Motor neuron (in vitro differentiated cells): ENCODE data around the gene KREMEN2. TPM values are rescaled to one million over a fixed set of nuclear protein-coding genes. Genes with fewer than 3 reads are reported as not detected.

ENCODE experiments used
- ATAC-seq, 8 experiments: fragments of 200-7000 bp; cut with Tn5 transposase; replicated peaks in 6 of 8; 2 replicates each; pipeline ENCODE4 v1.8.0; 2021; ENCODE audit warnings: mild to moderate bottlenecking in 8 of 8, moderate library complexity in 8 of 8
- H3K27ac ChIP-seq, 2 donors: fragments of 250-450 bp; sonication (Bioruptor Pico); 2 replicates each; pipeline ENCODE4 v1.9.0; 2021; ENCODE audit warnings: antibody characterized with exemption in 2 of 2, mild to moderate bottlenecking in 2 of 2, moderate library complexity in 1 of 2
- H3K4me1 ChIP-seq, 2 donors: fragments of 250-450 bp; sonication (Bioruptor Pico); replicated peaks in 1 of 2; 2 replicates each; pipeline ENCODE4 v1.6.1; 2021; ENCODE audit warnings: antibody characterized with exemption in 2 of 2, mild to moderate bottlenecking in 2 of 2, moderate library complexity in 1 of 2
- H3K4me3 ChIP-seq, 5 donors: fragments of 250-450 bp; sonication (Bioruptor Pico); 2 replicates each; pipeline ENCODE4 v1.9.0; 2021; ENCODE audit warnings: antibody characterized with exemption in 5 of 5, mild to moderate bottlenecking in 5 of 5, moderate library complexity in 4 of 5
- WGBS, 10 experiments: fragments of 450-650 bp; shearing (Covaris generic); methylation state at CpG; one replicate each; pipeline ENCODE4 v1.0.0; 2022; 5-methylcytosine and 5-hydroxymethylcytosine counted together
- in situ Hi-C, 9 experiments: fragments of 400-800 bp; cut with MboI; loops; one replicate each; pipeline ENCODE4 v1.15.0; 2021; ENCODE audit warnings: low sequenced_read_pairs in 9 of 9, low pct_unique_long_range_greater_than_20kb in 2 of 9; ENCODE audit not compliant: unreplicated experiment in 9 of 9
- total RNA-seq, 8 experiments: library from RNA; unstranded; fragments of 300-600 nt; gene quantifications; 2 replicates each; pipeline versions ENCODE4 v1.2.3 to v1.2.4, GENCODE V29; 2022

The KREMEN2 gene
- total RNA-seq, 8 experiments from 2014 or later, result 0.36 to 5.3 (median 1.6) TPM

GRCh38 chr16:2991566-2992261 lies 27.6 kb downstream of the KREMEN2 start:
- WGBS, 10 experiments, result 10 to 100% (median 75%) methylated on average over 1 to 2 of the region's 12 CpGs; no CpG with 5 or more reads in 6 of the 10 experiments
- in situ Hi-C loops, result no loop called here
- H3K4me1 ChIP-seq, result peaks cover 7 to 17% of the 10 kb centered on the region in 2 donors
- ATAC-seq, result peak in 1 of 8 experiments; percentile 22
- no peak overlapping the region for H3K27ac ChIP-seq
- no peak overlapping the region for H3K4me3 ChIP-seq

GRCh38 chr16:2992383-2993081 lies 28.5 kb downstream of the KREMEN2 start:
- no peak overlapping the region for H3K27ac ChIP-seq
- H3K4me1 ChIP-seq, result peaks cover 6 to 11% of the 10 kb centered on the region in 2 donors
- in situ Hi-C loops, result no loop called here
- ATAC-seq, result no peak
- no peak overlapping the region for H3K4me3 ChIP-seq
- 90 to 100% (median 100%) methylated on average over 1 to 2 of the region's 14 CpGs; no CpG with 5 or more reads in 6 of the 10 experiments for WGBS, 10 experiments

GRCh38 chr16:2996298-2996697 lies 32.2 kb downstream of the KREMEN2 start:
- no peaks in the 10 kb centered on the region for H3K4me1 ChIP-seq
- in situ Hi-C loops, result no loop called here
- 64 to 83% (median 67%) methylated on average over 1 to 3 of the region's 13 CpGs; no CpG with 5 or more reads in 7 of the 10 experiments for WGBS, 10 experiments
- no peak overlapping the region for H3K27ac ChIP-seq
- ATAC-seq, result no peak
- H3K4me3 ChIP-seq, result no peak overlapping the region

- in situ Hi-C loops, result no loop called here
- WGBS, 10 experiments, result 67 to 84% (median 76%) methylated on average over 2 to 6 of the region's 6 CpGs; no CpG with 5 or more reads in 6 of the 10 experiments
- Histone ChIP-seq H3K27ac (no peak overlapping the region), H3K4me1 (peaks cover 2% of the 10 kb centered on the region in 2 donors), H3K4me3 (no peak overlapping the region)
- ATAC-seq, result no peak
These were observed 35.9 kb downstream of the KREMEN2 start for GRCh38 chr16:2999929-3000328.

- peaks cover 4% of the 10 kb centered on the region in 2 donors for H3K4me1 ChIP-seq
- no peak overlapping the region for H3K27ac ChIP-seq
- H3K4me3 ChIP-seq, result no peak overlapping the region
- in situ Hi-C loops, result no loop called here
- no peak for ATAC-seq
- WGBS, 10 experiments, result 20 to 83% (median 57%) methylated on average over 1 of the region's 4 CpGs; no CpG with 5 or more reads in 6 of the 10 experiments
These were observed 36.5 kb downstream of the KREMEN2 start for GRCh38 chr16:3000540-3000939.

GRCh38 chr16:3001316-3001715 lies 37.2 kb downstream of the KREMEN2 start:
- in situ Hi-C loops, result no loop called here
- Histone ChIP-seq H3K4me3 (no peak overlapping the region), H3K27ac (no peak overlapping the region), H3K4me1 (peaks cover 4% of the 10 kb centered on the region in 2 donors)
- WGBS, 10 experiments, result 40 to 100% (median 70%) methylated on average over 1 to 2 of the region's 12 CpGs; no CpG with 5 or more reads in 6 of the 10 experiments
- ATAC-seq, result no peak

- Histone ChIP-seq H3K4me3 (peak overlapping the region; percentile 40 to 54 (median 50)), H3K4me1 (peaks cover 12 to 15% of the 10 kb centered on the region in 2 donors), H3K27ac (no peak overlapping the region)
- in situ Hi-C loops, result no loop called here
- ATAC-seq, result peak; percentile 95 to 98 (median 96)
- whole genome bisulfite sequencing, 10 experiments, result 0 to 92% (median 24%) methylated on average over 2 to 15 of the region's 58 CpGs; no CpG with 5 or more reads in 1 of the 10 experiments
These were observed 39.7 kb downstream of the KREMEN2 start for GRCh38 chr16:3003582-3004270.

- Histone ChIP-seq H3K4me3 (peak overlapping the region; percentile 40 to 54 (median 50)), H3K4me1 (peaks cover 13 to 19% of the 10 kb centered on the region in 2 donors), H3K27ac (peak overlapping the region in 1 of 2 donors; percentile 43)
- WGBS, 10 experiments, result no CpG with 5 or more reads among the region's 67 CpGs
- in situ Hi-C loops, result no loop called here
- ATAC-seq, result peak in 6 of 8 experiments; percentile 15 to 34 (median 30)
These were observed 40.2 kb downstream of the KREMEN2 start for GRCh38 chr16:3004319-3004718.

- ATAC-seq, result no peak
These were observed 40.8 kb downstream of the KREMEN2 start for GRCh38 chr16:3004781-3005284.

GRCh38 chr16:3007059-3007956 lies 43.2 kb downstream of the KREMEN2 start:
- H3K4me3 ChIP-seq, result no peak overlapping the region
- in situ Hi-C loops, result no loop called here
- ATAC-seq, result no peak
- H3K27ac ChIP-seq, result no peak overlapping the region
- H3K4me1 ChIP-seq, result peaks cover 15 to 33% of the 10 kb centered on the region in 2 donors
- 0 to 72% (median 64%) methylated on average over 1 to 9 of the region's 13 CpGs; no CpG with 5 or more reads in 3 of the 10 experiments for WGBS, 10 experiments

More at GRCh38 chr16:3004781-3005284, 40.8 kb downstream of the KREMEN2 start:
- in situ Hi-C loops, result no loop called here
- Histone ChIP-seq H3K4me3 (peak overlapping the region; percentile 30 to 54 (median 44)), H3K27ac (no peak overlapping the region), H3K4me1 (peaks cover 13 to 24% of the 10 kb centered on the region in 2 donors)
- 0 to 34% (median 3%) methylated on average over 1 to 7 of the region's 25 CpGs; no CpG with 5 or more reads in 6 of the 10 experiments for WGBS, 10 experiments

GRCh38 chr16:3007957-3008689 lies 44.0 kb downstream of the KREMEN2 start:
- Histone ChIP-seq H3K4me1 (peaks cover 15 to 38% of the 10 kb centered on the region in 2 donors), H3K27ac (no peak overlapping the region), H3K4me3 (no peak overlapping the region)
- in situ Hi-C loops, result no loop called here
- 0 to 27% (median 10%) methylated on average over 1 to 10 of the region's 17 CpGs; no CpG with 5 or more reads in 5 of the 10 experiments for WGBS, 10 experiments
- no peak for ATAC-seq
